ENCODE data around the gene ARHGDIB. TPM values are rescaled to one million over a fixed set of nuclear protein-coding genes. Genes with fewer than 3 reads are reported as not detected.

Gene ARHGDIB
- total and polyA plus RNA-seq, 2 of the 4 experiments (the other 2 are of a cell fraction), result 24.9 to 30.7 TPM

DNA sequence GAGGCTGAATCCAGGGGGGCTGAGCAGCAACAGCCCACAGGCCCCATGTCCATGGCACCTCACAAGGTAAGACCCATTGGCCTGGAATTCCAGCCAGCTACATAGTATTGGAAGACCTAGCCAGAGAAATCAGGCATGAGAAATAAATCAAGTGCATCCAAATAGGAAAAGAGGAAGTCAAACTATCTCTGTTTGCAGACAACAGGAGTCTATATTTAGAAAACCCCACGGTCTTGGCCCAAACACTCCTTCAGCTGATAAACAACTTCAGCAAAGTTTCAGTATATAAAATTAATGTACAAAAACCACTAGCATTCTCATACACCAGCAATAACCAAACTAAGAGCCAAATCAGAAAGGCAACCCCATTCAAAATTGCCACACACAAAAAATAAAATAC is 28.4 kb upstream of the ARHGDIB start:
- no peak overlapping the region for H3K4me3 ChIP-seq (ENCODE audit: insufficient read depth, low read depth, low read length)
- H2AK5ac ChIP-seq (ENCODE audit: low read depth, low read length), result no peak overlapping the region
- no peak overlapping the region for H2AFZ ChIP-seq (replicated peaks; ENCODE audit: low read length, poor library complexity)
- no peak overlapping the region for H3K56ac ChIP-seq (ENCODE audit: extremely low read depth, insufficient read depth, low read length)
- no TSS peak for BruUV-seq (replicated peaks)
- H4K91ac ChIP-seq (ENCODE audit: insufficient read depth, low read depth, low read length), result no peak overlapping the region
- no peak overlapping the region for H2BK20ac ChIP-seq (ENCODE audit: low read depth, low read length)
- no peaks in the 10 kb centered on the region for H3K79me1 ChIP-seq (ENCODE audit: low read depth in 1 of 2, low read length in 2 of 2)
- no peak overlapping the region for H3K18ac ChIP-seq (ENCODE audit: low read depth, low read length)
- H3K9me3 ChIP-seq (ENCODE audit: control insufficient read depth, insufficient read depth, low read length), result no peaks in the 10 kb centered on the region
- DNase-seq (no peak), ATAC-seq (ENCODE audit: low read depth) (no peak)
- H3K23ac ChIP-seq (ENCODE audit: low read depth, low read length), result no peak overlapping the region
- no peaks in the 10 kb centered on the region for H4K20me1 ChIP-seq (ENCODE audit: insufficient read depth, low read length)
- no CpG with 5 or more reads among the region's 1 CpG for WGBS, 2 experiments (ENCODE audit: extremely low coverage in 2 of 2, insufficient read length in 1 of 2)
- H3K9ac ChIP-seq (ENCODE audit: low read depth, low read length), result no peak overlapping the region
- no peak overlapping the region for H2BK15ac ChIP-seq (ENCODE audit: low read depth, low read length)
- H3K4me1 ChIP-seq (ENCODE audit: control insufficient read depth, insufficient read depth, low read length), result peaks cover 7% of the 10 kb centered on the region
- H3K4ac ChIP-seq (ENCODE audit: low read depth, low read length), result no peak overlapping the region
- intact Hi-C loops (cut with micrococcal nuclease) (loop anchor here (10.0 kb wide), 1 partner anchor 535 kb away; no protein-coding TSS in a partner anchor), in situ Hi-C loops (cut with MboI; ENCODE audit: low sequenced_read_pairs) (loop anchor here (25.0 kb wide), 1 partner anchor 752 kb away; no protein-coding TSS in a partner anchor), dilution Hi-C loops (cut with HindIII; ENCODE audit: low sequenced_read_pairs, unreplicated experiment) (no loop called here)
- no peak overlapping the region for H3K14ac ChIP-seq (replicated peaks; ENCODE audit: low read depth, low read length)
- no peaks in the 10 kb centered on the region for H3K27me3 ChIP-seq (ENCODE audit: control insufficient read depth, insufficient read depth, low read length)
- H3K9me1 ChIP-seq (ENCODE audit: insufficient read depth, low read length), result peaks cover 7% of the 10 kb centered on the region; the same call in 1 of the 2 replicates
- no peak overlapping the region for H3K4me2 ChIP-seq (ENCODE audit: low read depth, low read length)
- H2BK120ac ChIP-seq (ENCODE audit: low read depth, low read length), result no peak overlapping the region
- TF ChIP-seq, protein P1, sequence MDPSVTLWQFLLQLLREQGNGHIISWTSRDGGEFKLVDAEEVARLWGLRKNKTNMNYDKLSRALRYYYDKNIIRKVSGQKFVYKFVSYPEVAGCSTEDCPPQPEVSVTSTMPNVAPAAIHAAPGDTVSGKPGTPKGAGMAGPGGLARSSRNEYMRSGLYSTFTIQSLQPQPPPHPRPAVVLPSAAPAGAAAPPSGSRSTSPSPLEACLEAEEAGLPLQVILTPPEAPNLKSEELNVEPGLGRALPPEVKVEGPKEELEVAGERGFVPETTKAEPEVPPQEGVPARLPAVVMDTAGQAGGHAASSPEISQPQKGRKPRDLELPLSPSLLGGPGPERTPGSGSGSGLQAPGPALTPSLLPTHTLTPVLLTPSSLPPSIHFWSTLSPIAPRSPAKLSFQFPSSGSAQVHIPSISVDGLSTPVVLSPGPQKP (IDR thresholded peaks at IDR 0.05; ENCODE audit: borderline replicate concordance, low read depth, low read length), result no peak
- no peak for TF ChIP-seq CEBPB (IDR thresholded peaks at IDR 0.05; ENCODE audit: low read depth, low read length)
- TF ChIP-seq NFE2L2 (IDR thresholded peaks at IDR 0.05; ENCODE audit: low read depth, low read length), result no peak
- no peak for TF ChIP-seq FOS (IDR thresholded peaks at IDR 0.05; ENCODE audit: low read depth, low read length)
- no peak for TF ChIP-seq RAD21 (IDR thresholded peaks at IDR 0.05; ENCODE audit: low read length)
- TF ChIP-seq POLR2A (IDR thresholded peaks at IDR 0.05; ENCODE audit: low read depth, low read length), result no peak
- TF ChIP-seq RFX5 (IDR thresholded peaks at IDR 0.05; ENCODE audit: low read depth, low read length), result no peak
- TF ChIP-seq RCOR1 (IDR thresholded peaks at IDR 0.05; ENCODE audit: insufficient replicate concordance, low read length), result no peak
- TF ChIP-seq MXI1 (IDR thresholded peaks at IDR 0.05; ENCODE audit: borderline replicate concordance, low read depth, low read length), result no peak
- no peak for TF ChIP-seq BHLHE40 (IDR thresholded peaks at IDR 0.05; ENCODE audit: low read depth, low read length)
- TF ChIP-seq CHD1 (IDR thresholded peaks at IDR 0.05; ENCODE audit: low read depth, low read length), result no peak
- H4K5ac ChIP-seq (ENCODE audit: low read depth, low read length), result no peak overlapping the region
- no peak overlapping the region for H2BK5ac ChIP-seq (ENCODE audit: low read depth, low read length, poor library complexity, severe bottlenecking)
- no peak overlapping the region for H2AK9ac ChIP-seq (replicated peaks; ENCODE audit: low read depth, low read length, poor library complexity)
- no peaks in the 10 kb centered on the region for H3K36me3 ChIP-seq (ENCODE audit: control insufficient read depth, insufficient read depth, low read length)
- POLR2A ChIA-PET (ENCODE audit: unreplicated experiment), result no interaction called here
- CTCF ChIA-PET, result no interaction called here
- H4K8ac ChIP-seq (ENCODE audit: low read depth in 2 of 2, low read length in 2 of 2), result no peak overlapping the region
- no peak overlapping the region for H3K27ac ChIP-seq (ENCODE audit: insufficient read depth, low read length)
